Activated T-cell treated with anti-CD3 and anti-CD28 coated beads for 48 hours (primary cell): ENCODE measurements around the gene PPP1R2.
"Not testable (repeated sequence)": the region's sequence is repeated elsewhere in the genome, so short reads cannot be mapped to it uniquely, and the experiment has no call there.

Source experiments
- DNase-seq: peaks from one replicate; pipeline ENCODE4 v3.0.0-alpha.2; 2020; ENCODE audit warnings: low read depth

Gene PPP1R2

DNA sequence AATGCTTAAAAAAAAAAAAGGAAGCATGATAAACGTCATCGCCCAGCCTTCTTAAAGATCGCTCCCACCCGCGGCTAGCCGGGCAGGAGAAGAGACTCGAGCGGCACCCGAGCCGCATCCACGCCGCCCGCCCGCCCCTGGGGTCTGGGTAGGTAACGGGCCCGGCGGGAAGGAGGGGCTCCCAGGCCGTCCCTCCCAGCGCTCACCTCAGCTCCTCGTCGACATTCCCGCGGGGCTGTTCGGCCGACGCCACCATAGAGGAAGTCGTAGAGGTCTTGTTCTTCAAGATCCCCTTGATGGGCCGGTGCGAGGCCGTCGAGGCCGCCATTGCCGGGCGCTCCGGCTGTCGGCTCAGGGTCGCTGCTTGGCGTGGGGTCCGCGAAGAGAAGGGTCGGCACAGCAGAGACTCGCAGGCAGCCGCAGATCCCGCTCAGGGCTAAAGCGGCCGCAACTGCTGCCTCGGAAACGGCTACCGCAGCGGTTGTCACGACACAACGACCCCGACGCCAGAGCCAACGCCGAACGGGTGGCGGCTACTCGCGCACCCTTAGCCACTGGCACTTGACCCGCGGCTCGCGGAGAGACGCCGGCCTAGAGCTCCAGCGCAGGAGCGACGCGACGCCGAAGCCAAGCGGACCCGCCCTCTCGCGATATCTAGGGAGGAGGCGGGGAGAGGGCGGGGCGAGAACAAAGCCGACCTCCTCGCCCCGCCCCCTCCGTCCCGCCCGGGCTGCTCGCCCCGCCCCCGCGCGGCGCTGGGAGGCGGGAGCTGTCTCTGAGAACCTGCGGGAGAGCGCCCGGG, at the start of gene PPP1R2:
TSS of gene PPP1R2 (minus strand) at position 628 of the 802 bp plus-strand sequence. CDS start at position 328, 300 bp downstream.
- DNase-seq = peak; percentile 92

DNA sequence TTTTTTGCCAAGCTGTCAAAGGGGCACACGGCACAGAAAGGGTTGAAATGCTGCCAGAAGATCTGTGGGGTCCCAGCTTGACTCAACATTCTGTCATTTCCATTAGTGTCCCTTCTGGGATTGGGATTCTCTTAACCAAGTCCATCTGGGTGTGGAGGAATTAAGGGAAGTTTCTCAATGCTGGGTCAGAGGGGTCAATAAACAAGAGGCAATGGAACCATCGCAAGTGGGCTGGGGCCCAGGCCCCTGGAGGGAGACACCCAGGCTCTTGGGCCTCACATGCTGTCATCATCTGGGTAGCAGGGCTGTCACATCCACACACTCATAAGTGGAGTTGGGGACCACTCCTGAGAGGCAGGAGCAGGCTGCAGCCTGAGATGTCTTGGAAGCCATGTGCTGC, 48.7 kb upstream of the PPP1R2 start:
- no peak for DNase-seq

DNA sequence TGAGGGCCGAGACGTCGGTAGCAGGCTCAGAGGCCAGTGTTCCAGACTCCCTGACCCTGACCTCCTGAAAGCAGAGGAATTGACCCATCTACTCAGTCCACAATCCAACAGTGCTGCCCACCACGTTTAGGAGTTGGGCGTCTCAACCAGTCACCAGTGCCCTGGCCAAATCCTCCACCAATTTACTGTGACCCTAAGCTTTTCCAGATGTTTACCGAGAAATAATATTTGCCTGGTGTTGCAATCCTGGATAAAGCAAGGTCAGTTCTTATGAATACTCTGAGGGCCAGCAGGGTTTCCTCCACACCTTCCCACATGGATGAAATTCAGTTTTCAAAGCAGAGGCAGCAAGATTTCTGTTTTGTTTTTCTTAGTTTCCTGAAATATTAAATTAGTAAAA, 48.1 kb upstream of the PPP1R2 start:
- no peak for DNase-seq

DNA sequence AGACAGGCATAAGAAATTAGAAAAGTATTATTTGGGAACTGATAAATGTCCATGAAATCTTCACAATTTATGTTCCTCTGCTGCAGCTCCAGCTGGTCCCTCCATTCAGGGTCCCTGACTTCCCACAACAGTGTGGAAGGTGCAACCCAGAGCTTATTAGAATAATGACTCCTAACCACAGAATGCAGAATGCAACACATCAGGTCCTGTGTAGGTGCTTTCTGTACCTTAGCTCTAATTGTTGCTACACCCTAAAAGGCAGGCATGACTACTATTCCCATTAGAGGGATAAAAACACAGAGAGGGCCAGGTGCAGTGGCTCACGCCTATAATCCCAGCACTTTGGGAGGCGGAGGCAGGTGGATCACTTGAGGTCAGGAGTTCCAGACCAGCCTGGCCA, 47.3 kb upstream of the PPP1R2 start:
- not testable (repeated sequence) for DNase-seq

DNA sequence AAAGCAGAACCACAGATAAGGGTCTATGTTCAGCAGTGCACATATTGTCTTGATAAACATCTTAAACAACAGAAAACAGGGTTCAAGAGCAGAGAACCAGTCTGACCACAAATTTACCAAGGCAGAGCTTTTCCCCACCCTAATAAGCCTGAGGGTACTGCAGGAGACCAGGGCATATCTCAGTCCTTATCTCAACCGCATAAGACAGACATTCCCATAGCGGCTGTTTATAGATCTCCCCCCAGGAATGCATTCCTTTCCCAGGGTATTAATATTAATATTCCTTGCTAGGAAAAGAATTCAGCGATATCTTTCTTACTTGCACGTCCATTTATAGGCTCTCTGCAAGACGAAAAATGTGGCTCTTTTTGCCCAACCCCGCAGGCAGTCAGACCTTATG, 46.7 kb upstream of the PPP1R2 start:
- not testable (repeated sequence) for DNase-seq

DNA sequence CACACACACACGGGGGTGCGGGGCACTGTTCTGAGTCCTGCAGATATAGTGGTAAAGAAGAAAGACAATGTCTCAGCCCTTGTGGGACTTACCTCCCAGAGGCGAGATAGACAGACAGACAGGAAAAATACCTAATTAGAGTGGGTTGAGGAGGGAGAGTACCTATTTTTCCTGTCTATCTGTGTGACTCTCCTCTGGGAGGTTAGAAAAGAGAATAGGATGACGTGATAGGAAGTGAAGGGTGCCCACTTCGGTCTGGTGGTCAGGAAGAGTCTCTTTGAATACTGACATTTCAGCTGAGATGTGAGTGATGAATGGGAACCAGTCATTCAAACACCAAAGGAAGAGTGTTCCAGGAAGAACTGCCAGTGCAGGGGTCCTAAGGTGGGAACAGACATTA, 44.7 kb upstream of the PPP1R2 start:
- DNase-seq = no peak

DNA sequence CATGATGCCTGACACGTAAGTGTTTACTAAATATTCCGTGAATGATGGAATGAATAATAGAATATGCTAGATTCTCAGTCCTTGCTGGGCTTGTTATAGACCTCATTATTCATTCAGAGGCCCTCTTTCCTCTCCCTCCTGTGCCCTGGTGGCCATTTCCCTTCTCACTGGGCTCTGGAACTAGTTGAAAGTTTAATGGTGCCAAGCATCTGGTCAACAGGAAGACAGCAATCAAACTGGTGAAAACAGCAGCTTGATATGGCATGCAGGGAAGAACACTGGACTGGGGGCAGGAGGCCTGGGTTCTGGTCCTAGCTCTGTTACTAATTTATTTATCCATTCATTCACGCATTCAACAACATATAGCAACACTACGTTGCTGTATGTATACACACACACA, 44.3 kb upstream of the PPP1R2 start:
- DNase-seq = no peak

DNA sequence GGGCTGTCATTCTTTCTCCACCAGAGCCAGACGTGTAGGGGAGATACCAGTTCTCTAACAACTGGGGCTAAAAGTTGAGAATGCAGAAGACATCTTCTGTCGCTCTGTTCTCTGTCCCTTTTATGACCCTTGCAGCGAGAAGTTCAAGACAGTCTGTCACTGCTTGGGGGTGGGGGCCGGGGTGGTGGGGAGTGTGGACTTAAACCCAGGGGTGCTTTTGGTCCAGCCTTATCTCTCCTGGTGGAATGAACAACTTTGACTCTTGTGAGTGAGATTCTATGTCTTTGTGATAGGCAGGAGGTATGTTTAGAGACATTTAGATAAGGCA, 41.4 kb upstream of the PPP1R2 start:
- DNase-seq = no peak

DNA sequence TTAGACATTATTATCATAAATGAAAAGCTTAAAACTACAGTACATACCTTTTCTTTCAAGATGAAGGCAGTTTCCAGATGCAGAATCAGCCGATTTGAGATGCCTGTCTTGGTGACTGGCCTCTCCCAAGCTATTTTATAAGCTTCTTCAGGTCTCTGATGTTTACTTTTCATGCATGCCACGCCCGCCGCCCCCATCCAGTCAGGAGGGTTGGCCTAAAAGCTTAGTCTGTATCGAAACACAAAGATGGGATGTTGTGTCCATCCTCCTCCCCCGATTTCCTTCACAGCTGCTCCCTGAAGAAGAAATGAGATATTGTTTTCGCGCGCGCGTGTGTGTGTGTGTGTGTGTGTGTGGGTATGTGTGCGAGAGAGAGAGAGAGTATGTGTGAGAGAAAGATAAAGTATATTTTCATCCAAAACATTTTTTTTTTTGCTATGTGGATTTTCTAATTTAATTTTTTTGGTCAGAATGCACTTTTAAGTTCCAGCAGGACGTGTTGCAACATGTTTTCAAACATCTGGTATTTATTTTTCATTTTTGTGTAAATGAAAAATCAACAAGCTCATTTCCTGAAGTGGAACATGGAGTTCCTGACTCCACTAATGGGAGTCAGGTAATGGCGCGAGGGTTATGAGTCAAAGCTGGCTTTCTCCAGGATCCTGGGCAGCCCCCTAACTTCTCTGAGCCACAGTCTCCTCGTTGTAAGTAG, 40.9 kb upstream of the PPP1R2 start, which contains the start of gene APOD:
TSS of gene APOD (minus strand) at position 110 of the 712 bp plus-strand sequence. CDS start 4,479 bp downstream, outside the sequence.
- DNase-seq = no peak

DNA sequence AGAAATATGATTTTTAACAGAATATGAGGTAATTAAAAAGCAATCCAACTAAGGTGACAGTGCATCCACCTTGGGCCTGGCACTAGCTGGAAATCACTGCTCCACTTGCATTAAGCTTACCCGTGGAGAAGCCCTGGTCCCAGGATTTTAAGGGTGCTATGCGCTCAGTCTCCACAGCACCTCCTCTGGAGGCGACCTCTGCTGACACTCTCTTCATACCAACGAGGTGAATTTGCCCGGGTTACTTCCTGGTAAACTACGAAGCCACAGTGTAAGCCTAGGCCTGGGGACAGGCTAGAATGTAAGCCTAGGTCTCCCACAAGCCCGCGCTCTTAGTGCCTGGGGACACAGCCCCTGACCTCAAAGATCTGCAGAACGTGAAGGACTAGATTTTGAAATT, 39.8 kb upstream of the PPP1R2 start:
- DNase-seq = no peak

DNA sequence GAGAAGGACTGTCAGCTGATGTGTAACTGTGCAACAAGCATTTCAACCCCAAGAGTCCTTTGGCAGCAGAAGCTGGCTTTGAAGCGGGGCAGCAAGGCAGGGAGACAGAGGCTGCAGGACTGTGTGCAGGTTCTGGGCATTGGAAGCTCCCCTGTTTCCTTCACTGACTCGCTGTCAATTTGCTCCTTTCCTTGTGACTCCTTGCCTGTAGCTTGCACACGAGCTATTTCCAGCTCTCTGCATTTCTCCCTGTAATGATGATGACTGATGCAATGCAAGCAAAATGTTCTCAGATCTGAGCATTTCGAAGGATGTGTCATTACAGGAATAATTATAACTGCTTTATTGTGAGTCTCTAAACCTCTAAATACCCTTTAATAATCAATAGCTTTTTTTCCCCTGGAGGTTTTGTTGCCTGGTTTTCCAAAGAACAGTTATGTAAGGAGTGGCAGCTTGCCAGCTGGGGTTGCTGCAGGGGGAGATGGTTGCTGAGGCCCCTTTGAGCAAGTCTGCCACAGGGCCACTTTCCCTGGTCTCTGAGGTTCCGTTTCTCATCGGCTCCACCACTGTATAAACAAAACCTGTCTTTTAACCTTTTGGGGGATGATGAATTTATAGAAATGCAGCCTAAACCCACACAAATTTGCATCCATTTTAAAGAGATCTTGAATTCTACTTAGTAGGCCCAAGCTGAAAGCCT, 37.8 kb upstream of the PPP1R2 start:
- DNase-seq = no peak

DNA sequence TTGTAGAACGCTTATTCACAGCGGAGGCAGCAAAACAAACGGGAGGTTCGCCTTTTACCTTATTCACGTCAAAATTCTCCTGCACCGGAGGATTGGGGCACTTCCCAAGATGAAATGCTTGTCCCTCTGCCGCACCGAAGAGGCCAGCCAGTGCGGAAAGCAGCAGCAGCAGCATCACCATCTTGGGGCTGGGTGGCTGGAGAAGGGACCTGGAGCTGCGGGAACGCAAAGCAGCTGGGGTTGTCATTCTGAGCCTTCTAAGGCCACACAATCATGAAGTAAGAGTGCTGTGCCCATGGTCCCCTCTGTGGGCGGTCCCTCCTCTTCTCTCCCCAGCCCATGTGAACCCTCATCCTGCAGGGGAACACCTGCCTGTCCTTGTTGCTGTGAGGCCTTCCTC, 36.2 kb upstream of the PPP1R2 start:
- no peak for DNase-seq

DNA sequence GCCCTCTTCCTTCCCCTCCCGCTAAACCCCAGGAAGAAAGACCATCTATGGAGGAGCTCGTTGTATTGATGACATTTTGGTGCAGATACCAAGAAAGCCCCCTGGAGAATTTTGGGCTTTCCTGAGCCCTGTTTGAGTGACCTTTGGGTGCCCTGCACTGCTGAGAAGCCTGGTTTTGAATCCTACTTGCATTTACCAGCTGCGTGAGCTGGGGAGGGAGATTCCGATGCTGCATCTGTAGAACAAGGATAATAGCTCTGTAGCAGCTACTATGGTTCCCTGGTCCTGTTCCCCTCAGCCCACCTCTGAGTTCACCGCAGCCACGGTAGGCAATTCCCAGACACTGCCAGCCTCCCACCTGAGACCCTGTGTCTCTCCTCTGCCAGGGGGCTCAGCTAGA, 35.4 kb upstream of the PPP1R2 start:
- DNase-seq = no peak

DNA sequence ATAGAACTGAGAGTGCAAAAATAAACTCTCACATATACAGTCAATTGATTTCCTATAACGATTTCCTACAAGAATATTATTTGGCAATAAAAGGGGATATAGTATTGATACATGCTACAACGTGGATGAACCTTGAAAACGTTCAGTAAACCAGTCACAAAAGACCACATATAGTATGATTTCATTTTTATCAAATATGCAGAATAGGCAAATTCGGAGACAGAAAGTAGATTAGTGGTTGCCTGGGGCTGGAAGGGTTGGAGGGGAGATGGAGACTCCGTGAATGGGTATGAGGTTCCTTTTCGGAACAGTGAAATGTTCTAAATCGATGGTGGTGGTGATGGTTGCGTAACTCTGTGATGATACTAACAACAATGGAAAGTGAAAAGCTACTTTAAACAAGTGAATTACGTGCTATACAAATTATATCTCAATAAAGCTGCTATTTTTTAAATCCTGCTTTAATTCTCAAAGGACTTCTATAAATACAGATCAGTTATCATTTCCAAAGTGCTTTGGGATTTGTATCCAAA, 34.6 kb upstream of the PPP1R2 start:
- no peak for DNase-seq

DNA sequence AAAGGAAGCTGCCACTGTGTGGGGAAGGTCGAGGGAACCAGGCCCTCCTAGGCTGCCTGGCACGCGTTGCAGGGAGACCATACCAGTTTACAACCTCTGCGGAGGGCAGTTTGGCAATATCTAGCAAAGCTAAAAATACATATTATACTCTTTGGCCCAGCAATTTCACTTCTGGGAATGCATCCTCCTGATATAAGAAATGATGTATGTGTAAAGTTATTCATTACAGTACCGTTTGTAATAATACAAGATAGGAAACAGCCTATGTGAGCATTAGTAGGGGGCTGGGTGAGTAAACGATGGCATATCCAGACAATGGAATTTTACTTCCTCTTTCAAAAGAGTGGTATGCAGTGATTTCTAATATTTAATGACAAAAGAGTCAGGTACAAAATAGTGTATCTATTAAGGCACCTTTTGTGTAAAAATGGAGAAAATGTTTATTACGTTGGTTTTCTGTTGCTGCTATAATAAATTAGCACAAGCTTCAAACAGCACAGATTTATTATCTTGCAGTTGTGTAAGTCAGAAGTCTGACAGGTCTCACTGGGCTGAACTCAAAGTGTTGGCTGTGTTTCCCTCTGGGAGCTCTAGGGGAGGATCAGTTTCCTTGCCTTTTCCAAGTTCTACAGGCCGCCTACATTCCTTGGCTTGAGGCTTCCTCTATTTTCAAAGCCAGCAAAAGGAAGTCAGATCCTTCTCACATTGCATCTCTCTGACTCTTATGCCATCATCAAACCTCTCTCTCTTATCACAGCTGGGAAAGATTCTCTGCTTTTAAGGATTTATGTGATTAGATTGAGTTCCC, 31.6 kb upstream of the PPP1R2 start:
- no peak for DNase-seq

DNA sequence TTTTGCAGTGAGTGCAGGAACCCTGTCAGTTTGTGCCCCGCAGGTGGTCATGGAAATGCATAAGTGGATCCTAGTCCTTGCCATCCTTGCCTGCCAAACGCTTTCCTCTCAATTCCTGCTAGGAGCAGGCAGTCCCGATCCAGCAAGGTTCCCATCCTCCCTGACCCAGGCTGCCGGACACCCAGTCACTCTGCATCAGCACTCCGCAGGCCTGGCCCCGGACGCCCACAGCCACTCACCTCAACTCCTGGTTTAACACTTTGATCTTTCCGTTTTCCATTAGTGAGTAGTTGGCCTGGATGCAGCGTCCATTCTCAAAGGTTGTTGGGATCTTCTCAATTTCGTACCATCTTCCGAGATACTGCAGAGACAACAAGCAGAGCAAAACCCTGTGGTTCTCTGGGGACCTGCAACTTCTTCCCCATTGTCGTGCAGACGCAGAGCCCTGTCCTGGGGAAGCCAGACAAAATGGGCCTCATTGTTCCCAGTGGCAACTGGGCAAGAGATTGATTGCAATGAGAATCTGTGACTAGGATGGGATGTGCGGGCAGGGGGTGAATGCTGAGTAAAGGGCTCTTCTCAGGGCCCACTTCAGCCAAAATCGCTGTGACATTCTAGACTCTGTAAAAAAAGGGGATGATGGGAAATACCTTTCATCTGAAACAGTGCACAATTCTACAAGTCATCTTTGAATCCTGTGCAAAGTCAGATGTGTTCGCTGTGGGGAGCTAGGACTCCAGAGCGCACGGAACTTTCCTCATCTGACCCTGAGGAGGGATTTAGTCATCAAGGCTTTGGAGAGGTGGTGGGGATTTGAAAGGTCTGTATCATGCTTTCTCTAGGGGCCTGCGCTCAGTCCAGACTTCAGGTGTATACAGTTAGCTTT, 30.7 kb upstream of the PPP1R2 start:
- DNase-seq = no peak

DNA sequence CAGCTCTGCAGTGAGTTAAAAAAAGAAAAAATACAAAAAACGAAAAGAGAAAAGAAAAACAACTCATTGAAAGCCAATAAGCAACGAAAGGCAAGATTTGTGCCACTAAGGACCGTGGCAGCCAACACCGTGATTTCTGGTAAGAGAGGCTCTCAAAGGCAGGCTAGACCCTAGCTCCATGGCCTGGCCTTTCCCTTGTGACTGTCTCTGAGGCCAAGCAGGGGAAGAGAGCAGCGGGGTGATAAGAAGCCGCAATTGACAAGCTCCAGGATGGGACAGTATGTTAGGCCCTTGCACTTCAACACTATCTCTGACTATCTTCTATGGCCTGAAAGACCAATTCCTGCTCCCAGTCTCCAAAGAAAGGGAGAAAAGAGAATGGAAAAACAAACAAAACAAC, 28.2 kb upstream of the PPP1R2 start:
- DNase-seq = no peak

DNA sequence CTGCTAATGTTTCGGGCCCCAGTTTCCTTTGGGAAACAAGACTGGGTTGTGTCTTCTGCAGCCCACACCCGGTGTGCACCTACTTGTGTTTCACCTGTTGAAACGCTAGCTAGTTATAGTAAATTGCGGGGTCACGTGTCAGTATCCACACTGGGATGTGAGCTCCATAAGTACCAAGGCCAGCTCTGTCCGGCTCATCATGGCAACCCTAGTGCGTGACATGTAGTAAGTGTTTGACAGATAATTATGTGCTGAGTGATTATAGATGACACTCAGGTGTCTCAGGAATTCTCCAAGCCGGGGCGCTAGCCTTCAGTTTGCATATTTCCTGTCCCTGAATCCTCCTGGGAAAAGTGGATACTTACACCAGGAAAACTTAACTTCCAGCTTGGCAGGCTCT, 27.8 kb upstream of the PPP1R2 start:
- no peak for DNase-seq

DNA sequence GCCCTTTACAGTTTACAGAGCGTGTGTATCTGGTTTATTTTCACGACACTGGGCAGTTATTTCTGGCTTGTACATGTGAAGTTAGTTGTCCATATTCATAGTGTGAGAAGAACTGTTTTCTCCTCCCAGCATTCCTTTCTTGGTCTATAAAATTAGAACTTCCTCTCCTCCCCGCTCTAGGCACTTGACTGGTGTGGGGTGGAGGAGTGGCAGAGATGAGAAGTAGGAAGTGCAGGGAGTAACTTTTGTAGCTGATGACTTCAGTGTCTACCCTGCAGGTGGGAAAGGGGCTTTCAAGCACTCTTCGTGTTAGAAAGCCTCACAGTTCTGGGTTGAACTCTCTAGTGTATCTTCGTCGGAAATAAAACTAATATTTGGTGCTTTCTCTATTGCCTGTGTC, 27.2 kb upstream of the PPP1R2 start:
- DNase-seq = no peak

DNA sequence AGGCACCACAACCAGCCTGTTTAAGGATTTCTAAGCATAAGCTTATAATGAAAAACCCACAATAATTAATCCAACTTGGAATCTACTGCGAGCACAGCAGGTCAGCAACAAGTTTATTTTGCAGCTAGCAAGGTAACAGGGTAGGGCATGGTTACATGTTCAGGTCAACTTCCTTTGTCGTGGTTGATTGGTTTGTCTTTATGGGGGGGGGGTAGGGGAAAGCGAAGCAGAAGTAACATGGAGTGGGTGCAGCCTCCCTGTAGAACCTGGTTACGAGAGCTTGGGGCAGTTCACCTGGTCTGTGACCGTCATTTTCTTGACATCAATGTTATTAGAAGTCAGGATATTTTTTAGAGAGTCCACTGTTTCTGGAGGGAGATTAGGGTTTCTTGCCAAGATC, 25.5 kb upstream of the PPP1R2 start:
- no peak for DNase-seq

DNA sequence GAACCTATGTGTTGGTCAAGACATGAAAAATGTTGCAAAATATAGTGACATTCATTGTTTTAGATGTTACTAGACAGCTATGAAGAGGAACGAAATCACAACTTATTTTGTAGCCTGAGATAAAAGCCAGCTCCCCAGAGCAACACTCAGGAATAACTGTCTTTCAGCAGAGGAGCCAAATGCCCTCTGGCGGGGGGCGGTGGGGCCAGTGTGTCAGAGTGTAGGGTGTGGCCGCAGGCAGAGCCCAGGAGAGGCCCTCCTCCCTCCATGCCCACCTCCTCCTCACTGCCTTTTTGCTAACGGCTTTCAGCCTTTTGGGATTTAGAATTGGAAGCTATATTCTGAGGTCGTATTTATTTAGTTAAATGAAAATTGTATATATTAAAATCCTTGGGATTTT, 23.7 kb upstream of the PPP1R2 start:
- no peak for DNase-seq
